Cardiac fibroblast (primary cell): ENCODE results near the gene PPP1CC.

Experiments used
- DNase-seq, 2 donors: peaks; one replicate each; pipeline versions ENCODE4 v3.0.0 to v3.0.0-alpha.2; 2010; ENCODE audit warnings: low read depth in 2 of 2
- H3K4me3 ChIP-seq, 2 donors: replicated peaks in 1 of 2; 1 replicate in 1 of 2; 2 replicates in 1 of 2; pipeline ENCODE4 v1.5.1; 2011; ENCODE audit warnings: low read depth in 2 of 2, low read length in 2 of 2, mild to moderate bottlenecking in 2 of 2, moderate library complexity in 1 of 2
- TF ChIP-seq, protein P1 (sequence below): IDR thresholded peaks from one replicate; pipeline ENCODE4 v1.5.1; 2011; ENCODE audit warnings: low read depth, mild to moderate bottlenecking, low read length, inconsistent platforms

The PPP1CC gene

DNA sequence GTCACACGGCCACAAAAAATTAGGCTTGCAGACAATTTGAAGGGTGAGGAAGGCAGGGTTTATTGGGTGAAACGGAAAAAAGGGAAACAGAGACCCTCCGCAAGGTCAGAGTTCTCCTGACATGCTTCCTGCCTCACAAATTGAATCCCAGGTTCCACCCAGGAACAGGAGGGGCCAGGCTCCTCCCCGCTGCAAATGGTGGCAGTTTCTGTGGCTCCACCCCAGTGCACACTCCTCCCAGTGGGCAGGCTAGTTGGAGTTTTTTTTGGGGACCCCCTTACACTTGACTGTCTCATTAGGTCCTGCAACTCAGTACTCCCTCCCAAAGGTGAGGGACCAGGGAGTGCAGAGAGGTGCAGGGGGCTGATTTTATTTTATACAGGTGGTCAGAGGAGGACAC lies 39.4 kb upstream of the PPP1CC start:
- DNase-seq, result no peak
- TF ChIP-seq, protein P1, sequence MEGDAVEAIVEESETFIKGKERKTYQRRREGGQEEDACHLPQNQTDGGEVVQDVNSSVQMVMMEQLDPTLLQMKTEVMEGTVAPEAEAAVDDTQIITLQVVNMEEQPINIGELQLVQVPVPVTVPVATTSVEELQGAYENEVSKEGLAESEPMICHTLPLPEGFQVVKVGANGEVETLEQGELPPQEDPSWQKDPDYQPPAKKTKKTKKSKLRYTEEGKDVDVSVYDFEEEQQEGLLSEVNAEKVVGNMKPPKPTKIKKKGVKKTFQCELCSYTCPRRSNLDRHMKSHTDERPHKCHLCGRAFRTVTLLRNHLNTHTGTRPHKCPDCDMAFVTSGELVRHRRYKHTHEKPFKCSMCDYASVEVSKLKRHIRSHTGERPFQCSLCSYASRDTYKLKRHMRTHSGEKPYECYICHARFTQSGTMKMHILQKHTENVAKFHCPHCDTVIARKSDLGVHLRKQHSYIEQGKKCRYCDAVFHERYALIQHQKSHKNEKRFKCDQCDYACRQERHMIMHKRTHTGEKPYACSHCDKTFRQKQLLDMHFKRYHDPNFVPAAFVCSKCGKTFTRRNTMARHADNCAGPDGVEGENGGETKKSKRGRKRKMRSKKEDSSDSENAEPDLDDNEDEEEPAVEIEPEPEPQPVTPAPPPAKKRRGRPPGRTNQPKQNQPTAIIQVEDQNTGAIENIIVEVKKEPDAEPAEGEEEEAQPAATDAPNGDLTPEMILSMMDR, result no peak
- H3K4me3 ChIP-seq, result no peak overlapping the region

DNA sequence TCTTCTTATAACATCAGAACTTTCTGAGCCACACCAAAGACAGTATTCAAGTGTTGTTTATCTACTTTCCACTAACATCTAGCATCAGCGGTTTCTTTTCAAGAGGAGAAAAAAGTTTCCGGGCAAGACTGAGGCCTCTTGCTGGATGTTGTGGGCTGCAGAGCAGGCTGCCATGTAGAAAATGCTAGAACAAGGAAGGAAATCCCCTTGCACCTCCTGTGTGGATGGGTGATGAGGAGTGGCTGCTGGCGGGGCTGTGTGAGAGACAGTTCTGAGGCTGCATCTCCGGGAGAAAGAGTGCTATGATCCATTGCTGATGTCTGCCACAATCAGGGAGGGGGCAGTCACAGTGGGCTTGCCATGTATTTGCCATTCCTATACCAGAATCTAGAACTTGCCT lies 37.8 kb upstream of the PPP1CC start:
- H3K4me3 ChIP-seq, result no peak overlapping the region
- TF ChIP-seq, protein P1, result no peak
- no peak for DNase-seq

DNA sequence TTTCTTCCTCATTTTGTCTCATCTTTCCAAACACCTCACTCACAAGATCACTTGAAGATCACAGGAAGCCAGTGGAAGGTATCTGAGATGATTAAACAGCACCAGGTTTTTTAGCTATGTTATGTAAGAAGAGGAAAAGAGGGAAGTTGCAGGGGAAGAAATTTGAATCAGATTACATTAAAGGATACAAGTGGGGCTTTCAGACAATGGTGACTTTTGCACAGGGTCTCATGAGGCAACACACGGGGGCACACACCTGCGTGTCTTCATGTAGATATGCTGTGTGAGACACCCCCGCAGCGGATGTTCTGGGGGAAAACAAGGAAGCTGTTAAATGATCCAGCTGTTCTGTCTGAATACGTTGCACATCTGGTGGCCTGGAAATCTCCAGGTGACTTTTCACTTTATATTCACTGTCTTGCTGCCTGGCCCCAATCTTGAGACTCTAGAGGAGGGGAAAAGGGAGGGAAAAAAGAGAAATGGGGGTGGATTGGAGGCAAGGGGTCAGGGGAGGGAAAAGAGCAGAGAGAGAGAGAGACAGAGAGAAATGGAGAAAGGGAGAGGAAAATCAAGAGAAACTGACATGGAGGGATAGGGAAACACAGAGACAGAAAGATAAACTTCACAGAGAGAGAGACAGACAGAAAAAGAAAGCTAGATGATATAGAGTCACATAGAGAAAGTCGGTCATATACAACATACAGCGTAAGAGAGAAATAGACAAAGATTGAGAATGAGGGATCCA lies 36.3 kb upstream of the PPP1CC start:
- TF ChIP-seq, protein P1, result no peak
- no peak for DNase-seq
- no peak overlapping the region for H3K4me3 ChIP-seq

DNA sequence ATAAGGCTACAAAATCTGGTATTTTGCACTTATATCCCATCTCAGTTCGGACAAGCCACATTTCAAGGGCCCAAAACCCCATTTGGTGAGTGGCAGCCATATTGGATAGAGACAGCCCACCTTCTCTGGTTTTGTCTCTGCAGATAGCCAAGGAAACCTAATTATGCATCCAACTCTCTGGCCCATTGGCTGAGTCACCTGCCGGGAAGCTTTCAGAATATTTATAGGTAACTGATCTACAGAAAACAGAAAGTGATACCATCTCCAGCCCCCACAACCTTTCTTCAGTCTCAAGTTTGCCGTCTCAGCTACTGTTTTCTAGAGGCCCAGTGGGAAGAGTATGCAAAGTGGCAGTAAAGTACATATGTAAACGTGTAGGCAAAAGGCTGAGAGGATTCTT lies 33.7 kb upstream of the PPP1CC start:
- H3K4me3 ChIP-seq, result no peak overlapping the region
- DNase-seq, result no peak
- TF ChIP-seq, protein P1, result no peak

DNA sequence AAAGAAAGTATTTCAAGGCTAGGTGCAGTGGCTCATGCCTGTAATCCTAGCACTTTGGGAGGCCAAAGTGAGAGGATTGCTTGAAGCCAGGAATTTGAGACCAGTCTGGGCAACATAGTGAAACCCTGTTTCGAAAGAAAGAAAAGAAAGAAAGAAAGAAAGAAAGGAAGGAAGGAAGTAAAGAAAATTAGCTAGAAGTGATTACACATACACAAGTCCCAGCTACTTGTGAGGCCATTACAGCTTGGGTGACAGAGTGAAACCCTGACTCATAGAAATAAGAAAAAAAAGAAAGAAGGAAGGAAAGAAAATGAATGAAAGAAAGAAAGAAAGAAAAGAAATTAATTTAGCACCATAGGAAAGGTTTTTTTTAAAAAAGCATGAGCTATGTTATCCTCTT lies 33.3 kb upstream of the PPP1CC start:
- H3K4me3 ChIP-seq, result no peak overlapping the region
- TF ChIP-seq, protein P1, result no peak
- no peak for DNase-seq

DNA sequence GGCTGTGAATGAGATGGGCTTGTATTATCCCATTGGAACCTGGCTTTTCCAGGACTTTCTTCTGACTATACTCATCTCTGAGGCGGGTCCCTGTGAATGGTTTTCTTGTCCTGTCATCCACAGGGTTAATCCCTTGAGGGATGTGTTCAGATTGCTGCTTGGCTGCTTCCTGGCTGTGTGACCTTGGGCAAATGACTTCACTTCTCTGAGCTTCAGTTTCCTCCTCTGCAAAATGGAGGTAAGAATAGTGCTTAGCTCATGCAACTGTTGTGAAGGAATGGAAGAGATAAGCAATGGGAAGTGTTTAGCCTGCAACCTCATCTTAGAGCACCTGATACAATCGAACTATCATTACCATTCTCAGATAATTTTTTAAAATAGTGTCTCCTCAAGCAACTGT lies 32.1 kb upstream of the PPP1CC start:
- no peak for DNase-seq

More for the DNA sequence above, 32.1 kb upstream of the PPP1CC start:
- H3K4me3 ChIP-seq, result no peak overlapping the region
- TF ChIP-seq, protein P1, result no peak
